ENCODE results near the gene MAGI1.
"Not testable (repeated sequence)": the region's sequence is repeated elsewhere in the genome, so short reads cannot be mapped to it uniquely, and the experiment has no call there.

MAGI1 gene

DNA sequence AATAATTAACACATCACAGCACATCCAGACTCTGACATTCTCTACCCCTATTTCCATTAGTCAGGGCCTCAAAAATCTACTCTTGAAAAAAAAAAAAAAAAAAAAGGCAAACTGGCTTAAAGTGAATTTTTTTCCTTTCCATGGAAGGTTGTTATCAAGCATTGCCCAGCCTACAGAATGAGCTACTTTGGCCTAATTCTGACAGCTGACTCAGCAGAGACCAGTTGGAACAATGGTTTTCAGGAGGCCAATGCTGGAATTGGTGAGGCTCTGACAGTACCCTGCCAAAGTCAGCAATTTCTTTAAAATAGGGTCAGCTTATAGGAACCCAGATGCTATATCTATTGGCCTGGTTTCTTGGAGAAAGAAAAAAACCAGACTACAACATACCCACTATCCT, 454.7 kb downstream of the MAGI1 start:
- Mint-ChIP-seq H3K4me1 (no peaks in the 10 kb centered on the region), H3K36me3 (no peaks in the 10 kb centered on the region)

DNA sequence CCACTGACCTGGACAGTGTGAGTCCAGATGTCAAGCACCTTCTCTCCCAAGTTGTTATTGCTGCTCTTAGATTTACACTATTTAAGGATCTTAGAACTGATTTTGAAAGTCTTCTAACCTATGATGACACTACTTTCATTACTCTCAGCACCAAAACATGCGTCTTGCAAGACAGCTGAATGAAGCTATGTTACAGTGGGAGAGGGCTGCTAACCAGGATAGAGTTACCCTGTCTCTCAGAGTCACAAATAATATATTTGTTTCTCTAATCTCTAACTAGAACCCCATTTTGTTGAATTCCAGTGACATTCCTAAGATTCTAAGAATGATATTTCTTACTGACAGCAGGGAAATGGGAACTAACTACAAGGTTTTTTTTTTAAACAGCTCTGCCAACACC, 455.5 kb downstream of the MAGI1 start:
- H3K27ac Mint-ChIP-seq = no peak overlapping the region
- DNase-seq (no peak), ATAC-seq (replicated peaks) (no peak)
- no peaks in the 10 kb centered on the region for H3K4me1 Mint-ChIP-seq
- H3K4me3 Mint-ChIP-seq = no peak overlapping the region
- no peaks in the 10 kb centered on the region for H3K27me3 Mint-ChIP-seq
- H3K9me3 Mint-ChIP-seq = no peaks in the 10 kb centered on the region
- H3K36me3 Mint-ChIP-seq = no peaks in the 10 kb centered on the region

More for the DNA sequence above, 454.7 kb downstream of the MAGI1 start:
- DNase-seq = no peak
- no peaks in the 10 kb centered on the region for H3K27me3 Mint-ChIP-seq
- no peak for ATAC-seq (replicated peaks)
- no peaks in the 10 kb centered on the region for H3K9me3 Mint-ChIP-seq
- no peak overlapping the region for H3K4me3 Mint-ChIP-seq
- no peak overlapping the region for H3K27ac Mint-ChIP-seq

DNA sequence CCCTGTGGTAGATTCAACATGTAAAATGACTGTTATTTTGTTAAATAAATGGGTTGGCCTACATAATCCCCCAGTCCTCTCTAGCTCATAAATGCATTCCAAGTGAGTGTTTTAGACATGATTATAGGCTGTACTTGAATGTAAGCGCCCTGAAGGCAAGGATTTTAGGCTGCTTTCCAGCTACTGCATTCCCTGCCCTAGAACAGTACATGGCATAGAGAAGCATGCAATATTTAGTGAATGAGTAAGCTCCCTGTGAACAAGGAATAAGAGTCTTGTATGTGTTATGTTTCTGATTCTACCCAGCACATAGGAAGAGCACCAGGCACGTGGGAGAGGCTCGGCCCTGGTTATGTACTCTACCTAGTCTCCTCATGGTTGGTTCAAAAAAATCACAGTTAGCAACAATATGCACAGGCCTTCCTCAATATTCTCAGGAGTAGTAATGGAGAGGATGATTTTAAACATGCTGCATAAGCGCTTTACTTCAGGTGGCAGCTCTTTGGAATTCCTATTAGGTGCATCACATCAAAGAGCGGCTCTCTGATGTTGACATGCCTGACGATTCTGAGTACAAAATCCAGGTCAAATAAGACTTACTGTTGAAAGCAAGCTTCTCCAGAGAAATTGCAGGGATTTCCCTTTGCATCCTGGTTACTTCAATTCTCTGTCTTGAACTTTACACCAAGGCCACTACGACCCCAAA, 456.6 kb downstream of the MAGI1 start:
- no peaks in the 10 kb centered on the region for H3K36me3 Mint-ChIP-seq
- ATAC-seq (replicated peaks) (no peak), DNase-seq (no peak)
- no peaks in the 10 kb centered on the region for H3K4me1 Mint-ChIP-seq
- H3K4me3 Mint-ChIP-seq = no peak overlapping the region
- no peak overlapping the region for H3K27ac Mint-ChIP-seq
- no peaks in the 10 kb centered on the region for H3K27me3 Mint-ChIP-seq
- peaks cover 4% of the 10 kb centered on the region in 2 donors for H3K9me3 Mint-ChIP-seq

DNA sequence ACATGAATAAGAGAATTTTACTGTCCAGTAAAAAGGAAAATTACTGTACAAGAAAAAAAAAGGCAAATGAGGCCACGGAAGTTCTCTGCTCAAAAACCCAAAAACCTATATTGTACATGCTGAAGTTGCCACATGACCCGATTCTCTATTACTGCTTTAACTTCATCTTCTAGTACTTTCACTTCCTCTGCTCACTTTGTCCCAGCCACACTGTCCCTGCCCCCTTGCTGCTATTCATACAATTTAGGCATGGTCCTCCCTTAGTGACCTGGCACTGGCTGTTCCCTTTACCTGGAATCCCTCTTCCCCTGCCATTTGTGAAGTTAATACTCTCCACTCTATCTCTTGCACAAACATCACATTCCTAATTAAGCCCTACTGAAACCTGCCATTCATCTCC, 457.4 kb downstream of the MAGI1 start:
- DNase-seq = no peak
- H3K4me1 Mint-ChIP-seq = no peaks in the 10 kb centered on the region
- H3K27me3 Mint-ChIP-seq = no peaks in the 10 kb centered on the region

DNA sequence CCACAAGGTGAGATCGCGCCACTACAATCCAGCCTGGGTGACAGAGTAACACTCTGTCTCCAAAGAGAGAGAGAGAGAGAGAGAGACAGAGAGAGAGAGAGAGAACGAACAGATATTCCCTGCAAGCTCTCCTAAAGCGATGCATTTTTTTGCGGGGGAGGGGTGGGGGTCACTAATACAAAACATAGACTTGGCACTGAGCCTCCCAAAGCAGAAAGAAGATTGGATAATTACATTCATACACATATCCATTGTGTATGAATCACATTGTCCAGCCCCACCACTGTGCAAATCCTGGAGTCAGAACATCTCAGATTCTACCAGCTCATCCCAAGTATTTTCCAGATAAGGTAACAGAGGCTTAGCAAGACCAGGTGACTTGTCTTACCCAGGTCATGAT, 459.9 kb downstream of the MAGI1 start:
- Mint-ChIP-seq H3K4me1 (no peaks in the 10 kb centered on the region), H3K4me3 (no peak overlapping the region), H3K27me3 (no peaks in the 10 kb centered on the region), H3K27ac (no peak overlapping the region), H3K9me3 (peaks cover 4% of the 10 kb centered on the region in 2 donors), H3K36me3 (no peaks in the 10 kb centered on the region)
- DNase-seq (no peak), ATAC-seq (replicated peaks) (no peak)

More for the DNA sequence above, 457.4 kb downstream of the MAGI1 start:
- ATAC-seq (replicated peaks) = no peak
- no peaks in the 10 kb centered on the region for H3K36me3 Mint-ChIP-seq
- no peak overlapping the region for H3K4me3 Mint-ChIP-seq
- H3K9me3 Mint-ChIP-seq = peaks cover 4% of the 10 kb centered on the region in 2 donors
- no peak overlapping the region for H3K27ac Mint-ChIP-seq

DNA sequence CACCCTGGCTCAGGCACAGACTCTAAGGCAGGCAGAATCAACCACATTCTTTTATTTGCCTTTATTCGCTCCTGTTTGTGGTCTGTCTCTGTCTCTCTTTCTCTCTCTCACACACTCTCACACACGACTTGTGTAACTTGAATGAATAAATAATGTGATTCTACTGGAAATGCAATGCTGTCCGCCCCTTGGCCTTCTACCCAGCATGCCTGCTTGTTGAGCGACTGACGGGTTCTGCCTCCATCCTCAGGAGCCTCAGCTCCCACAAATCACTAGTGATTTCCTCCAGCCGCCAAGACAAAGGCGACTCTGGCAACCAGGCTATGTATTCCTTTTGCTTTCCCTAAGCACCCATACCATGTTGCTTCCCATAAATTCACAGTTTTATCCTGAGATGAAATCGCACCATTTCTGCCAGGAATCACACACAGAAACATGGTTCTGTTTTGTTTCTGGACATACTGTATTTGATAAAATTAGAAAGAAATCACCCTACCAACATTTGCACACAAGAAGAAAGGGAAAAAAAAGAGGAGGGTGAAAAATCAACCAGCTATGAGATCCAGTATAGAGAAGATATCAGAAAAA, 460.8 kb downstream of the MAGI1 start:
- H3K27ac Mint-ChIP-seq = no peak overlapping the region
- DNase-seq (no peak), ATAC-seq (replicated peaks) (no peak)
- no peak overlapping the region for H3K4me3 Mint-ChIP-seq
- H3K9me3 Mint-ChIP-seq = peaks cover 4% of the 10 kb centered on the region in 2 donors
- H3K36me3 Mint-ChIP-seq = no peaks in the 10 kb centered on the region
- H3K4me1 Mint-ChIP-seq = no peaks in the 10 kb centered on the region
- H3K27me3 Mint-ChIP-seq = no peaks in the 10 kb centered on the region

DNA sequence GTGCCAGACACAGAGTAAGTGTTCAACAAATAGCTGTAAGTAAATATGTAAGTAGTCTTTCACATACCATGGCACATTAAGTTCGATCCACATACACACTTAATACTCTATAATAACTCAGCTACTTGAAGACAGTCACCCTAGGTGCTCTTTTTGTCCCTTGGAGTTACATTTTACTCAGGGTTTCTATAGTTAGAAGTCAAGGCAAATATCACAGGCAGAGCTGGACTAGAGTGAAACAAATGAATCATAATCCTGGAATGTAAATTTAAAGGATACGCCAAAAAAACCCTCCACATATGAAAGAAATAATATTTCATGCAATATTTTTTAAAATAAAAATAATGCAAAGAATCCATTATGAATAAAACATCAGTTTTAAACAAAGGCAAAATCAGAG, 461.8 kb downstream of the MAGI1 start:
- no peak for DNase-seq
- H3K36me3 Mint-ChIP-seq = no peaks in the 10 kb centered on the region
- H3K4me1 Mint-ChIP-seq = no peaks in the 10 kb centered on the region
- no peak overlapping the region for H3K27ac Mint-ChIP-seq
- H3K27me3 Mint-ChIP-seq = no peaks in the 10 kb centered on the region
- H3K9me3 Mint-ChIP-seq = peaks cover 4% of the 10 kb centered on the region in 2 donors
- ATAC-seq (replicated peaks) = no peak
- H3K4me3 Mint-ChIP-seq = no peak overlapping the region

DNA sequence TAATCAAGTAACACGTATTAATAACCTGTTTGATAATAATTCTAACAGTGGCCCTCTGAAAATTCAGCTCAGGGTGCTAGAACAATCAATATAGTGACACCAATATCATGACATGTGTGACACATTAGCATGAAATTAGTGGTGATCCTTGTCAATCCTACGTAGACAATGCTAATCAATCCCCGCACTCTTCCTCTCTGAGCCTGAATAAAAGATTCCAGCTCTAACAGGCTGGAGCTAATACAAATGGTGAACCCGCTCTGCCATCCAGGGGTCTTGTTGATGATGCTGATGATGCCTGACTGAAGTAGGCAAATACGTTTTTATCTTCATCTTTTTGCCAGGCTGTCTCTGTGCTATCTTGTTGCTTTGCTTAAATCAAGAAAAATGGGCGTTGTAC, 462.5 kb downstream of the MAGI1 start:
- ATAC-seq (replicated peaks) (no peak), DNase-seq (no peak)
- H3K9me3 Mint-ChIP-seq = peaks cover 4% of the 10 kb centered on the region in 2 donors
- H3K27ac Mint-ChIP-seq = no peak overlapping the region
- no peaks in the 10 kb centered on the region for H3K36me3 Mint-ChIP-seq
- H3K4me1 Mint-ChIP-seq = no peaks in the 10 kb centered on the region
- no peak overlapping the region for H3K4me3 Mint-ChIP-seq
- H3K27me3 Mint-ChIP-seq = no peaks in the 10 kb centered on the region

DNA sequence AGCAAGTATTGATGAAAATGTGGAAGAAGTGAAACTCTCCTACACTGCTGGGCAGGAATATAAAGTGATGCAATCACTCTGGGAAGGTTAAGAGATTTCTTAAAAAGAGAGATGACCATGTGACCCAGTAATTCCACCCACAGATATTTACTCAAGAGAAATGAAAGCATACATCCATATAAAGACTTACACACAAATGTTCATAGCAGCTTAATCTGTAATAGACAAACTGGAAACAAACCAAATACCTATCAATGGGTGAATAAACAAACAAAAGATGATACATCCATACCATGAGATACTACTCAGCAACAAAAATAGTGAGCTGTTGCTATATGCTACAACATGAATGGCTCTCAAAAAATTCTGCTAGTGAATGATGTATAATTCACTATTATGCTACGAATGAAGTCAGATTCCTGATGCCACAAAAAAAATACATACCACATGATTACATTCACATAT, 463.3 kb downstream of the MAGI1 start:
- no peaks in the 10 kb centered on the region for H3K27me3 Mint-ChIP-seq
- ATAC-seq (replicated peaks) (no peak), DNase-seq (no peak)
- no peaks in the 10 kb centered on the region for H3K36me3 Mint-ChIP-seq
- H3K4me3 Mint-ChIP-seq = no peak overlapping the region
- no peak overlapping the region for H3K27ac Mint-ChIP-seq
- no peaks in the 10 kb centered on the region for H3K4me1 Mint-ChIP-seq
- peaks cover 4% of the 10 kb centered on the region in 2 donors for H3K9me3 Mint-ChIP-seq

DNA sequence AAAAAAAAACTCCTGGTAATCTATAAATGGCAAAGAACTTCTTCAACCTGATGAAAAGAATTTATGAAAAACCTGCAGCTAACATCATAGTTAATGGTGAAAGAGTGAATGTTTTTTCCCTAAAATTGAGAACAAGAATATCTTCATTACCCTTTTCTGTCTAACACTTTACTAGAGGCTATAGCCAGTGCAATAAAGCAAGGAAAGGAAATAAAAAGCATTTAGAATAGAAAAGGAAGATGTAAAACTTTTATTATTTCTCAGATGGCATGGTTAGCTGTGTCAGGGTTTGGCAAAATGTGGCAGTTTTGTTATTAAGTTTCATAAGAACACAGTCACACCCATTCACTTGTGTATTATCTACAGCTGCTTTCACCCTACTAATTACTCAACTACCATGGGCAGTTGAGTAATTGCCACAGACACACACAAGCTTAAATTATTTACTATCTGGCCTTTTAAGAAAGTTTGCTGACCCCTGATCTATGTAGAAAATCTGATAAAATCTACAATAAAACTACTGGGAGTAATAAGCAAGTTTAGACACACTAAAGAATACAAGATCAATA, 465.1 kb downstream of the MAGI1 start:
- ATAC-seq (replicated peaks) (no peak), DNase-seq (no peak)
- Mint-ChIP-seq H3K4me3 (no peak overlapping the region), H3K9me3 (peaks cover 4% of the 10 kb centered on the region in 2 donors), H3K36me3 (no peaks in the 10 kb centered on the region), H3K4me1 (no peaks in the 10 kb centered on the region), H3K27me3 (no peaks in the 10 kb centered on the region), H3K27ac (no peak overlapping the region)

DNA sequence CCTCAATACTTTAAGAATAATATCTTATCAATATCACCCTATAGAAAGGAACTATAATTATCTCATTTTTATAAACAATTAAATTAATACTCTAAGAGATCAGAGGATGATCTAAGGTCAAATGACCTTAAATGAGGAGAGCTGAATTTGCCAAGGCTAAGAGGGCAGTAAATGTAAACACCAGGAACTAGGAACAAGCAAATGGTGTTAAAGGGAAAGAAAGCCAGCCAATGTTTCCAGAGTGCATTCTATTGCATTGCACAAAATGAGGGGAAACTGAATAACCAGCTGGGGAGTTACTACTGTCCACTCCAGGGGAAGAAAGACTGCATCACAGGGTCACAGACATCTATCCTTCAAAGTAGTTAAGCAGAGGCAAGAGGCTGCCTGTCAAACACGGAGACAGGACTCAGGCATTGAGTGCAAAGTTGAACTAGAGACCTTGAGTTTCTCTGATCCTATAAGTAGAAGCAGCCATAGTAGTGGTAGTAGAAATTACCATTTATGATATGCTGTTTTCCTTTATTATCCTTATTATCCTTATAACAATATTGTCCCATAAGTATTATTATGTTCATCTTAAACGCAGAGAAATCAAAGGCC, 466.4 kb downstream of the MAGI1 start:
- no peak overlapping the region for H3K27ac Mint-ChIP-seq
- H3K4me3 Mint-ChIP-seq = no peak overlapping the region
- DNase-seq = no peak
- no peak for ATAC-seq (replicated peaks)
- no peaks in the 10 kb centered on the region for H3K27me3 Mint-ChIP-seq
- no peaks in the 10 kb centered on the region for H3K36me3 Mint-ChIP-seq
- no peaks in the 10 kb centered on the region for H3K4me1 Mint-ChIP-seq
- H3K9me3 Mint-ChIP-seq = no peaks in the 10 kb centered on the region

DNA sequence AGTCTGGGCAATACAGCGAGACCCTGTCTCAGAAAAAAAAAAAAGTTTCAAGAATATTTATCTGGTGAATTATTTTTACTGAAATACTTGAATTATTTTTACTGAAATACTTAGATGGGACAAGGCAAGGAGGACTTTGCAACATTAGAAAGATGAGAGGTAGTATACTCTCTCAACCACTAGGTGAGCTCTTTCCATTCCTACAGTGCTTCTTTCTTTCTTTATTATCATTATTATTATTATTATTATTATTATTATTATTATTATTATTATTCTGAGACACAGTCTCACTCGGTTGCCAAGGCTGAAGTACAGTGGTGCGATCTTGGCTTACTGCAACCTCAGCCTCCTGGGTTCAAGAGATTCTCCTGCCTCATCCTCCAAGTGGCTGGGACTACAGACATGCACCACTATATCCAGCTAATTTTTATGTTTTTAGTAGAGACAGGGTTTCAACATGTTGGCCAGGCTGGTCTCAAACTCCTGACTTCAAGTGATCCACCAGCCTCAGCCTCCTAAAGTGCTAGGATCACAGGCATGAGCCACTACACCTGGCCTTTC, 468.8 kb downstream of the MAGI1 start:
- Mint-ChIP-seq H3K9me3 (no peaks in the 10 kb centered on the region), H3K4me1 (no peaks in the 10 kb centered on the region), H3K4me3 (no peak overlapping the region), H3K27me3 (no peaks in the 10 kb centered on the region), H3K27ac (no peak overlapping the region), H3K36me3 (no peaks in the 10 kb centered on the region)
- no peak for DNase-seq
- ATAC-seq (replicated peaks) = no peak

DNA sequence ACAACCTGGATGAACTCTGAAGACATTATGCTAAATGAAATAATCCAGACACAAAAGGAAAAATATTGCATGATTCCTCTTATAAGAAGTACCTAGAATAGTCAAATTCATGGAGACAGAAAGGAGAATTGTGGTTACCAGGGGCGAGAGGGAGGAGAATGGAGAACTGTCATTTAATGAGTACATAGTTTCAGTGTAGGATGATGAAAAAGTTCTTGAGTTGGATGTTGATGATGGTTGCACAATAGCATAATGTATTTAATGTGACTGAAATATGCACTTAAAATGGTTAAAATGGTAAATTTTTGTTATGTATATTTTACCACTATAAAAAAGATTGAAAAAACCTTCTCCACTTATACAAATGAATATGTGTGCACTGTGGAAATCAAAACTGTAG, 469.6 kb downstream of the MAGI1 start:
- no peaks in the 10 kb centered on the region for H3K36me3 Mint-ChIP-seq
- H3K4me1 Mint-ChIP-seq = no peaks in the 10 kb centered on the region
- no peak for ATAC-seq (replicated peaks)
- no peaks in the 10 kb centered on the region for H3K27me3 Mint-ChIP-seq
- H3K27ac Mint-ChIP-seq = no peak overlapping the region
- no peaks in the 10 kb centered on the region for H3K9me3 Mint-ChIP-seq
- no peak overlapping the region for H3K4me3 Mint-ChIP-seq
- DNase-seq = no peak

DNA sequence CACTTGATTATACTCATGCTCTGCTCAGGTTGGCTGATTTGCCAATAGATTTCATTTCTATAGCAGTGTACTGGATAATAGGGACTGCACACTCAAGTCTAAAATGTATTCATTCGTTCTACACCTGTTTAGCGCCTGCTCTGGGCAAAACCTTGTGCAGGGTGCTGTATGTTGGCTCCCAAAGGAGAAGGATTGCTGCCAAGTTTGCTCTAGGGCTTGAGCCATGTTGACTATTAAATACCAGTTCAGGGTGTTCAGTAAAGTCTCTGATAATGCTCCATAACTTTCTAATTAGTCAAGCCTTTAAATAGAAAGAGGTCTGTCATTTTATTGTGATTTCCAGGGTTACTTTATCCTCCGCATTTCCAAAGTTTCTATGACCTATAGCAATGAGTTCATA, 470.2 kb downstream of the MAGI1 start:
- DNase-seq (no peak), ATAC-seq (replicated peaks) (no peak)
- H3K4me3 Mint-ChIP-seq = no peak overlapping the region
- H3K27me3 Mint-ChIP-seq = no peaks in the 10 kb centered on the region
- no peaks in the 10 kb centered on the region for H3K4me1 Mint-ChIP-seq
- no peak overlapping the region for H3K27ac Mint-ChIP-seq
- H3K36me3 Mint-ChIP-seq = no peaks in the 10 kb centered on the region
- no peaks in the 10 kb centered on the region for H3K9me3 Mint-ChIP-seq

DNA sequence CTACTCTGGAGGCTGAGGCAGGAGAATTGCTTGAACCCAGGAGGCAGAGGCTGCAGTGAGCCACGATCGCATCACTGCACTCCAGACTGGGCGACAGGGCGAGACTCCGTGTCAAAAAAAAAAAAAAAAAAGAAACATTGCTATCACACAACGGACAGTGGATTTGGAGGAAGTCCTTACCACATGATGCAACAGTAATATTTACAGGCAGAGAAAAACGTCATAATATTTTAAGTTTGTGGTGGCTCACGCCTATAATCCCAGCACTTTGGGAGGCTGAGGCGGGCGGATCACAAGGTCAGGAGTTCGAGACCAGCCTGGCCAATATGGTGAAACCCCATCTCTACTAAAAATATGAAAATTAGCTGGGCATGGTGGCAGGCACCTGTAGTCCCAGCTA, 473.0 kb downstream of the MAGI1 start:
- not testable (repeated sequence) for DNase-seq; ATAC-seq (replicated peaks); H3K4me1 Mint-ChIP-seq; H3K4me3 Mint-ChIP-seq; H3K9me3 Mint-ChIP-seq; H3K27me3 Mint-ChIP-seq; H3K36me3 Mint-ChIP-seq; H3K27ac Mint-ChIP-seq
